OCI-M1 (cell line): Measurements from ENCODE around the gene NARF.
"Not testable (repeated sequence)": the region's sequence is repeated elsewhere in the genome, so short reads cannot be mapped to it uniquely, and the experiment has no call there.

ENCODE experiments used
- DNase-seq: peaks from one replicate; lab custom pipeline; 2025; lab: John Stamatoyannopoulos, UW

NARF gene

DNA sequence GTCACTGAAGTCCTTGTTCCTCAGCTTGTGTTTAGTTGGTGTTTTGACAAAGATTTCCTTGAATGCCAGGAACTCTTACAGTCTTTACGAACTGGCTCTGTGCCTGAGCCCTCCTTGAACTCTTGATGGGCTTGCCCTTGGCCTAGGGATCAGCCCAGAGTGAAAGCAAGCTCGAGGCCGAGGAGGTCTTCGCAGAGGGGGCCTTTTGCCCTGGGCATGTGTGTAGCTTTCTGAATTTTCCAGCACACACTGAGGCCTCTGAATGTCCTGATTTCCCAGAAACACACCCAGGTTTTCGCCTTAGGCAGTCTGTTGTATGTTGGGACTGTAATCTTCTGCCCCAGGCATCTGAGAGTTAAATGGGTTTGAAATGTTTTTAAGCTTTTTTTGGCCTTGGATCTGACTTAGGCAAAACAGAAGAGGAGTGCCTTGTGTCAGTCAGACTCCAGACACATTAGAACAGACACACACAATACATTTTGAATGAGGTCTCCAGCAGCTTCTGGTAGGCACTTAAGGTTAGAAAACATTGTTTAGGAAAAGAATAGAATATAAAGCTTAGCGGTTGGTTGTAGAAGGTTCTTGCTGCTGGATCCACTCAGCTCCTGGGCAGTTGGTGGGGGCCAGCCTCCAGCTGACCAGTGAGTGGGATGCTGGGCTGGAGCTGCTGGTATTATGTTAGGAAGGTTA, 78.1 kb downstream of the NARF start:
- no peak for DNase-seq

DNA sequence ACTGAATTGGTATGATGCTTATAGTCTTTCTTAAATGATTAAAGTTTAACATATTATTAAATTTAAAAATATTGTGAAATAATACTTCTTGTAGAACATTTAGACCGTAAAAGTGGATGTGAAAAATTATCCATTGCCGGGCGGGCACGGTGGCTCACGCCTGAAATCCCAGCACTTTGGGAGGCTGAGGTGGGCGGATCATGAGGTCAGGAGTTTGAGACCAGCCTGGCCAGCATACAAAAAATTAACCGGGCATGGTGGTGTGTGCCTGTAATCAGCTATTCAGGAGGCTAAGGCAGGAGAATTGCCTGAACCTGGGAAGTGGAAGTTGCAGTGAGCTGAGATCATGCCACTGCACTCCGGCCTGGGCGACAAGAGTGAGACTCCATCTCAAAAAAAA, 78.7 kb downstream of the NARF start:
- not testable (repeated sequence) for DNase-seq

DNA sequence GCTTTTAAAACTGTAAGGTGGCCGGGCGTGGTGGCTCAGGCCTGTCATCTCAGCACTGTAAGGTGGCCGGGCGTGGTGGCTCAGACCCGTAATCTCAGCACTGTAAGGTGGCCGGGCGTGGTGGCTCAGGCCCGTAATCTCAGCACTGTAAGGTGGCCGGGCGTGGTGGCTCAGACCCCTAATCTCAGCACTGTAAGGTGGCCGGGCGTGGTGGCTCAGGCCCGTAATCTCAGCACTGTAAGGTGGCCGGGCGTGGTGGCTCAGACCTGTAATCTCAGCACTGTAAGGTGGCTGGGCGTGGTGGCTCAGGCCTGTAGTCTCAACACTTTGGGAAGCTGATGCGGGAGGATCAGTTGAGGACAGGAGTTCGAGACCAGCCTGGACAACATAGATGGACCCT, 80.5 kb downstream of the NARF start:
- DNase-seq = not testable (repeated sequence)
